Spleen (tissue), 7 donors: ENCODE measurements around the gene TAS2R10.

Experiments
- CTCF ChIP-seq, 11 experiments: fragments of 200-600 bp in 7 of 11; fragments of 450-650 bp in 4 of 11; sonication (generic) in 4 of 11; IDR thresholded peaks in 8 of 11; conservative IDR thresholded peaks in 3 of 11; 1 replicate in 7 of 11; 2 replicates in 4 of 11; pipeline versions ENCODE4 v1.4.0 to v1.8.0; 2016 to 2021; ENCODE audit warnings: antibody characterized with exemption in 11 of 11, inconsistent platforms in 4 of 11, mild to moderate bottlenecking in 1 of 11
- POLR2AphosphoS5 ChIP-seq, 3 donors: sonication (generic); formaldehyde crosslinking; IDR thresholded peaks; one replicate each; pipeline ENCODE4 v1.5.1; 2017; ENCODE audit warnings: antibody characterized with exemption in 3 of 3
- donor health status: DM: no; HTN: no; CAD: no; lungs with moderate emphysema.
- donor health status: DM: no; HTN: no; CAD: no.
- donor health status: DM: no; HTN: no; CAD: no.

GRCh38 chr12:10783252-10783651 is 42.9 kb downstream of the TAS2R10 start:
- TF ChIP-seq POLR2AphosphoS5 (IDR thresholded peaks at IDR 0.05) = no peak
- no peak for TF ChIP-seq CTCF (IDR thresholded peaks at IDR 0.05 in 8 of 11, conservative IDR thresholded peaks at IDR 0.05 in 3 of 11)
